Measurements from ENCODE around the gene ECPAS.
"Not testable (repeated sequence)": the region's sequence is repeated elsewhere in the genome, so short reads cannot be mapped to it uniquely, and the experiment has no call there.

ECPAS gene

DNA sequence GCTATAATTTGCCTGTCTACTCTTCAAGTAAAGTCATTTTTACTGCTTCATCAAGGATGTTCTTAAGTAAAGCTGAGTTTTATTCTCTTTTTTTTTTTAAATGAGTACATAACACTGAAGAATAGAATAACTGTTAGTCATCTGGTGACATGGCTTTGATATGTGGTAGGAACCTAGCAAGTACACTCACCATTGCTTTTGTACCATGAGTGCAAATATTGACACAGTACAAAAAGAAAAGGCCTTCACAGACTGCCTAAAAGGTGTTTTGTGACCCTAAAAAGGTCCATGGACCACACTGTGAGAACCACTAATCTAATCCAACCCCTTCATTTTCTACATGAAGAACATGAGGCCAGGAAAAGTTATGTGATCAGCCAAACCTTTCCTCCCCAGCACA lies 55.0 kb downstream of the ECPAS start:
- TF ChIP-seq JUND (IDR thresholded peaks at IDR 0.05; ENCODE audit: low read depth), result no peak
- no peak for DNase-seq (ENCODE audit: low read depth in 1 of 2, low spot score in 1 of 2)
- in situ Hi-C loops (cut with HindIII; ENCODE audit: low pct_unique_long_range_greater_than_20kb, low sequenced_read_pairs), result no loop called here

DNA sequence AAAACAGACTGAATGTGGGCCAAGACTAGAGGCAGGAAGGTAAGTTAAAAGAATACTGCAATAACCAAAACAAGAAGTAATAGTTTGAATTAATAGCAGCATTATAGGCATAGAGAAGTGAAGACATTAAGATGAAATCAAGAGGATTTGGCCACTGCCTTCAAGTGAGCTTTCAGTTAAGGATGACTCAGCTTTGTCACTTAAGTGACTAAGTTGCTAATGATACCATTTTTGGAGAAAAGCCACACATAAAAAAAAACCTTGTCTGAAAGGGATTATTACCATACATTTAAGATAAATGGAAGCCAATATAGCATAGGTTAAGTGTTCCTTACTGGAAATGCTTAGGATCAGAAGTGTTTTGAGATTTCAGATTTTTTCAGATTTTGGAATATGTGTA lies 57.0 kb downstream of the ECPAS start:
- in situ Hi-C loops (cut with HindIII; ENCODE audit: low pct_unique_long_range_greater_than_20kb, low sequenced_read_pairs), result no loop called here
- DNase-seq (ENCODE audit: low read depth in 1 of 2, low spot score in 1 of 2), result no peak
- no peak for TF ChIP-seq JUND (IDR thresholded peaks at IDR 0.05; ENCODE audit: low read depth)

DNA sequence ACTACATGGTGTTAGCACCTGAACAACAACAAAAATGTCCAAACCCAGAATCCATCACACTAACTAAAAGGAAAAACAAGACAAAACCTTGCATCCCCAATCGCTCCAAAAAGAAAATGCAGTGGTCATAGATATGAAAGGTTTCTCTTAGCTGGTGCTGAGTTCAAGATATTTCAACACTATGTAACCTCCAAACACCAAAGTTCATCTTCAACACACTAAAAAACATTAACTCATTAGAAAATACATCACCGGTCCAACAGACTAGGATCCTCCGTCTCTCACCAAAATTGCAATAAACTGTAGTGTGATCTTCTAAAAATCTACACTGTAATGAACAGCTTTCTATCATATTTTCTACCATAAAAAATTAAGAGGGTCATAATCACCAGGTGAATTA lies 60.8 kb downstream of the ECPAS start:
- DNase-seq (ENCODE audit: low read depth in 1 of 2, low spot score in 1 of 2), result no peak
- in situ Hi-C loops (cut with HindIII; ENCODE audit: low pct_unique_long_range_greater_than_20kb, low sequenced_read_pairs), result no loop called here
- no peak for TF ChIP-seq JUND (IDR thresholded peaks at IDR 0.05; ENCODE audit: low read depth)

DNA sequence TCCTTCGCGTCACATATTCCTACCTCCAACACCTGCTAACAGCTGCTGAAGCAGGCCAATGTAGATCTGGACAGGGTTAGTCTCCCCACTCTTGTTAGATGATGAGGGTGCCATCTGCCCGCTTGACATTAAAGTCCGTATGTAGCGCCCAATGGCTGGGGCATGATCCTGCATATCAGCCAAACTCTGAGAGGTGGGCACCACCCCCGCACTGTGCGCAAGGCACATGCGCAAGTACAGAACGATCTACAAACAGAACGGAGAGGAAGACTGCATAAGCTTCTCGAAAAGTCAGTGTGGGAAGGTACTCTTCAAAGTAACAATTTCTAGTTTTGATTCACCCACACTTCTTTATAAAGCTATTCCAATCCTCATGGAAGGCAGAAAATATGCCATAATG lies 69.8 kb downstream of the ECPAS start:
- no peak for TF ChIP-seq JUND (IDR thresholded peaks at IDR 0.05; ENCODE audit: low read depth)
- no peak for DNase-seq (ENCODE audit: low read depth in 1 of 2, low spot score in 1 of 2)
- in situ Hi-C loops (cut with HindIII; ENCODE audit: low pct_unique_long_range_greater_than_20kb, low sequenced_read_pairs), result no loop called here

DNA sequence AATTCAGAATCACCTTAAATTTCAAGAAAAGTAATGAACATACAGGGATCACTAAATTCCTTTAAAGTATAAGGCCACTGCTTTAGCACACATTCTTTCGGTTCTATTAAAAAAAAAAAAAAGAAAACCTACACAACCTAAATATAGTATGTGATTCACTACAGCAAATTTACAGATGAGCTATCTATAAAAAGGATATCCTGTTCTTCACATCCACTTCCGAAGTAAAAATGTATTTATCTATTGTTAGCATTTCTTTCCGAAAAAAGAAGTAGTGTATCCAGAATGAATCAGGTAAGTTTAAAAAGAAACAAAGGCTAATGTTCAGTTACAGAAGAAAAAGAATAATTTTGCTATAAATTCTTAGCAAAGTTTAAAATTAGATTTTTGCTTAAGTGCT lies 70.2 kb downstream of the ECPAS start:
- in situ Hi-C loops (cut with HindIII; ENCODE audit: low pct_unique_long_range_greater_than_20kb, low sequenced_read_pairs), result no loop called here
- no peak for DNase-seq (ENCODE audit: low read depth in 1 of 2, low spot score in 1 of 2)
- TF ChIP-seq JUND (IDR thresholded peaks at IDR 0.05; ENCODE audit: low read depth), result no peak

DNA sequence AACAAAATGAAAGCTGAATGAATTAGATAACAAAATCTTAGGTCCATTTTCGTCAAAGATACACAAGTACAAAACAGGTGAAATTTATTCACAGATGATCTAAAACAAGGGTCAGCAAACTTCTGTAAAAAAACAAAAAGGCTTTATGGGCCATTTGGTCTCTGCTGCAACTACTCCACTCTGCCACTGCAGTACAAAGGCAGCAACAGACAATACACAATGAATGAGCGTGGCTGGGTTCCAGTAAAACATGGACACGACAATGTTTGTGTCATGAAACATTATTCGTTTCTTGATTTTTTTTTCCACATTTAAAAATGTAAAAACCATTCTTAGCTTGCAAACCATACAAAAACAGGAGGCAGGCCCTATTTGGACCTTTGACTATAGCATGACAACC lies 71.9 kb downstream of the ECPAS start:
- no peak for TF ChIP-seq JUND (IDR thresholded peaks at IDR 0.05; ENCODE audit: low read depth)
- in situ Hi-C loops (cut with HindIII; ENCODE audit: low pct_unique_long_range_greater_than_20kb, low sequenced_read_pairs), result no loop called here
- DNase-seq (ENCODE audit: low read depth in 1 of 2, low spot score in 1 of 2), result no peak

DNA sequence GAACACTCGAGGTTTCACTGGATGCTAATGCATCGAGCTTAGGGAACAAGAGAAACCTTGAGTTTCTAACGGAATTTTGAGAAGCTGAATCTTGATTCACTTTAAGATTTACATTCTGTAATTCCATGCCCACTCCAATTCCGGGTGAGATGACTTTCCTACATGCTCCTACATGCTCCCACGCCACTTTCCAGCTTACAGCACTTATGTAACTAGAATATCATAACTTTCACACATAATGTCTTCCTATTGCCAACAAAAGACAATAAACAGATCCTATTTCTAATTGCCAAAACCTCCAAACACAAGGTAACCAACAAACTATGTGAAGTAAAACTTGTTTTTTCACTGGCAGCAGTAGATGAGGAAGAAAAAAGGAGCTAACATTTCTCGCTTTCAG lies 72.9 kb downstream of the ECPAS start:
- in situ Hi-C loops (cut with HindIII; ENCODE audit: low pct_unique_long_range_greater_than_20kb, low sequenced_read_pairs), result no loop called here
- DNase-seq (ENCODE audit: low read depth in 1 of 2, low spot score in 1 of 2), result no peak
- TF ChIP-seq JUND (IDR thresholded peaks at IDR 0.05; ENCODE audit: low read depth), result no peak

DNA sequence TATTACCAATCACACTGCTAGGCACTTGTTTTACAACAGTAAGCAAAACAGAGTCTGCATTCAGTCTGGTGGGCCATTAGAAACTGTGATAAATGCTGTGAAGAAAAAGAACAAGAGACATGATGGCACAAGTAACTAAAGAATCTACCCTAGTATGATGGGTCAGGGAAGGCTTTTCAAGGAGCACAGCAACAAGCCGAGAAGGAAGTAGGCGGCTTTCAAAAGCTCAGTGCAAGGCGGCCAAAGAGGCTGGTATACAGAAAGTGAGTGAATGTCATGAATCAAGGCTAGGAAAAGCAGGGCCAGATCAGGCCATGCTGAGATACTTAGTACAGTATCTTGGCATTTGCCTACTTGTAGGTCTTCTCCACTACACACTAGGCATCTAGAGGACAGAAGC lies 76.4 kb downstream of the ECPAS start:
- no peak for DNase-seq (ENCODE audit: low read depth in 1 of 2, low spot score in 1 of 2)
- no peak for TF ChIP-seq JUND (IDR thresholded peaks at IDR 0.05; ENCODE audit: low read depth)
- in situ Hi-C loops (cut with HindIII; ENCODE audit: low pct_unique_long_range_greater_than_20kb, low sequenced_read_pairs), result no loop called here

DNA sequence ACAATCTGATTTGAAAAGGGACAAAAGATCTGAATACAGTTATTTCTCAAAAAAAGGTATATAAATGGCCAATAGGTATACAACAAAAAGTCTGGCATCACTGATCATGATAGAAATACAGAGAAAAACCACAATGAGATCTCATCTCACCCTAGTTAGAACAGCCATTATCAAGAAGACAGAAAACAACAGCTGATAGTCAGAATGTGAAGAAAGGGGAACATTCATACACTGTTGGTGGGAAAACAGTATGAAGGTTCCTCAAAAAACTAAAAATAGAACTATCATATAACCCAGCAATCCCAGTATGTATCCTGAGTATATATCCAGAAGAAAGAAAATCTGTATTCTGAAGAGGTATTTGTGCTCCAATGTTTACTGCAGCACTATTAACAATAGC lies 78.5 kb downstream of the ECPAS start:
- no peak for DNase-seq (ENCODE audit: low read depth in 1 of 2, low spot score in 1 of 2)
- in situ Hi-C loops (cut with HindIII; ENCODE audit: low pct_unique_long_range_greater_than_20kb, low sequenced_read_pairs), result no loop called here
- no peak for TF ChIP-seq JUND (IDR thresholded peaks at IDR 0.05; ENCODE audit: low read depth)

DNA sequence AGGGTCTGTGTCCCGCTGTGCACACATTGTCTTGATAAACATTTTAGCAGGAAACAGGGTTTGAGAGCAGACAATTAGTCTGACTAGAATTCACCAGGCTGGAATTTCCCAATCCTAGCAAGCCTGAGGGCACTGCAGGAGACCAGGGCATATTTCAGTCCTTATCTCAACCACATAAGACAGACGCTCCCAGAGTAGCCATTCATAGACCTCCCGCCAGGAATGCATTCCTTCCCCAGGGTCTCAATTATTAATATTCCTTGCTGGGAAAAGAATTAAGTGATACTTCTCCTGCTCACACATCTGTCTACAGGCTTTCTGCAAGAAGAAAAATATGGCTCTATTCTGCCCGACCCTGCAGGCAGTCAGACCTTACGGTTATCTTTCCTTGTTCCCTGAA lies 82.7 kb downstream of the ECPAS start:
- in situ Hi-C loops (cut with HindIII; ENCODE audit: low pct_unique_long_range_greater_than_20kb, low sequenced_read_pairs); DNase-seq (ENCODE audit: low read depth in 1 of 2, low spot score in 1 of 2): not testable (repeated sequence)

DNA sequence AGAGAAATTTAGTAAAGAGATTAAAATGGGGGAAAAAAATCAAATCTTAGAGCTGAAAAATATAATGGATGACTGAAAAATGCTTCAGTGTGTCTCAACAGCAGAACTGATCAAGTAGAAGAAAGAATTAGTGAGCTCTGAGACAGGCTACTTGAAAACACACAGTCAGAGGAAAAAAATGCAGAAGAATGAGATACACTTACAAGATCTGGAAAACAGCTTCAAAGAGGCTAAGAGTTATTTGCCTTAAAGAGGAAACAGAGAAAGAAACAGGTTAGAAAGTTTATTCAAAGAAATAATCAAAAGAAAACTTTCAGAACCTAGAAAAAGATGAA lies 83.7 kb downstream of the ECPAS start:
- in situ Hi-C loops (cut with HindIII; ENCODE audit: low pct_unique_long_range_greater_than_20kb, low sequenced_read_pairs), result no loop called here
- no peak for DNase-seq (ENCODE audit: low read depth in 1 of 2, low spot score in 1 of 2)
- no peak for TF ChIP-seq JUND (IDR thresholded peaks at IDR 0.05; ENCODE audit: low read depth)

DNA sequence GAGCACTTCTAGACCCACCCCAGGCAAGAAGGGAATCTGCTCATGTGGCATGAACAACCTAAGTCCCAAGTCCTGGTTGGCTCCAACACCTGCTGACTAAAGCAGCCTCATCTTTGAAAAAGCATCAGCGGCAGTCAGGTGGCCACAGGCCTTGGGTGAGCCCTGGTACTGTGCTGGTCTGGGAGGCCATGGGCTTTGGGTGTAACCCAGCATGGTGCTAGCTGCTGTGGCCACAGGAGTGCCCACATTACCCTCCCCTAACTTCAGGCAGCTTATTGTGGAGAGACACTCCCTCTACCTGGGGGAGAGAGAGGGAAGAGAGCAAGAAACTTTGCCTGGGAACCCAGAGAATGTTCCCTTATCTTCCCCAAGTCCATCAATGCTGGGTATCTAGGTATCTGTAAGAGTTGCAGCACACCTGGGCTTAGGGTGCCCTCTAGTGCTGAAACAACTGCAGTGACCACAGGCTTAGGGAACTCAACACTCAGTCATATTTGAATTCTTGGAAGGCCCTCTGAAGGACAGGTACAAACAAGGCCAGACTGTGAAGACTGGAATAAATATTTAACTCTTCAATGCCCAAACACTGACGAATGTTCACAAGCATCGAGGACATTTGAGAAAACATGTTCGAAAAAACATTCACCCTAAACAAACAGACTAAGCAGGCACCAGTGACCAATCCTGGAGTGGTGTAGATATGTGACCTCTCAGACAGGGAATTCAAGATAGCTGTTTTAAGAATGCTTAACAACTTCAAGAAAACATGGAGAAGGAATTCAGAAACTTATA lies 84.2 kb downstream of the ECPAS start:
- TF ChIP-seq JUND (IDR thresholded peaks at IDR 0.05; ENCODE audit: low read depth), result no peak
- in situ Hi-C loops (cut with HindIII; ENCODE audit: low pct_unique_long_range_greater_than_20kb, low sequenced_read_pairs), result no loop called here
- DNase-seq (ENCODE audit: low read depth in 1 of 2, low spot score in 1 of 2), result peak; percentile 9 to 77

DNA sequence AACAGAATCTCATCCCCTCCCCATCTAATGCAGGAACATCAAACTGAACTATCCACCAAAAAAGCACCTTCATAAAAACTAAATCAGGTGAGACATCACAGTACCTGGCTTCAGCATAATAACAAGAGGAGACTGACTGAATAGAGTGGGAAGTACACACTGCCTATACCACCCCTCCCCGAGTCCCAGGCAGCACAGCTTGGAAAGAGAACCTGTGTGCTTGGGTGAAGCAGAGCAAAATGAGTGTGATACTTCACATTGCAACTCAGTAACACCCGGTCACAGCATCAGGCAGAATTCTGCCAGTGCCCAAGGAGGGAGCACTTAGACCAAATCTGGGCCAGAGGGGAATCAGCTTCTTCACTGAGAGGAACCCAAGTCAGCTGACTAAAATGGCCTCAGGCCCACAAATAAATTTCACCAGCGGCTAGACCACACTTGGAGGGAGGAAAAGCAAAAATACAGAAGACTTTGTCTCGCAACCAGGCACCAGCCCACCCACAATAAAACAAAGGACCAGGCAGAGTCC lies 84.9 kb downstream of the ECPAS start:
- no peak for TF ChIP-seq JUND (IDR thresholded peaks at IDR 0.05; ENCODE audit: low read depth)
- in situ Hi-C loops (cut with HindIII; ENCODE audit: low pct_unique_long_range_greater_than_20kb, low sequenced_read_pairs), result no loop called here
- DNase-seq (ENCODE audit: low read depth in 1 of 2, low spot score in 1 of 2), result no peak

DNA sequence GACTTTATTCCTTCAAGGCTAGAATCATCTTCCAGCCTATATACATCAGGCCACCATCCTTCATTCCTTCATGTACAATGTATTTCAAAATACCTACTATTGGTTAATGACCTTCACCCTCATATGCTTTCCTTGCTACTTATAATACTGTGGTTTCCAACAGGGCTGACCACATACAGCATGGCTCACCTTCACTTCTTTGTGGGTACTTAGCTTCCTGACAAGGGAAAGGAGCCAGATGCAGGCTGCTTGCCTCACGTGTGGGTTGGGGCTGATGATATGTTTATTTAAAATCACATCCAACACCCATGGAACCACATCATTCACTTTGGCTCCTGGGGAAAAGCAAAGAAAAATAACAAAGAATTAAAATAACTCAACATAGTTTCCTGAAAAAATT lies 90.2 kb downstream of the ECPAS start:
- in situ Hi-C loops (cut with HindIII; ENCODE audit: low pct_unique_long_range_greater_than_20kb, low sequenced_read_pairs), result no loop called here
- TF ChIP-seq JUND (IDR thresholded peaks at IDR 0.05; ENCODE audit: low read depth), result no peak
- no peak for DNase-seq (ENCODE audit: low read depth in 1 of 2, low spot score in 1 of 2)

Measured in T47D (cell line).